ENCODE data around the gene FGF3.

Gene FGF3

GRCh38 chr11:69825037-69825834 is 6.0 kb upstream of the FGF3 start:
- DNase-seq (ENCODE audit: low read depth, low spot score) = no peak

- no peak for DNase-seq (ENCODE audit: low read depth, low spot score)
Measured at GRCh38 chr11:69823641-69824265, 4.5 kb upstream of the FGF3 start.

DNA sequence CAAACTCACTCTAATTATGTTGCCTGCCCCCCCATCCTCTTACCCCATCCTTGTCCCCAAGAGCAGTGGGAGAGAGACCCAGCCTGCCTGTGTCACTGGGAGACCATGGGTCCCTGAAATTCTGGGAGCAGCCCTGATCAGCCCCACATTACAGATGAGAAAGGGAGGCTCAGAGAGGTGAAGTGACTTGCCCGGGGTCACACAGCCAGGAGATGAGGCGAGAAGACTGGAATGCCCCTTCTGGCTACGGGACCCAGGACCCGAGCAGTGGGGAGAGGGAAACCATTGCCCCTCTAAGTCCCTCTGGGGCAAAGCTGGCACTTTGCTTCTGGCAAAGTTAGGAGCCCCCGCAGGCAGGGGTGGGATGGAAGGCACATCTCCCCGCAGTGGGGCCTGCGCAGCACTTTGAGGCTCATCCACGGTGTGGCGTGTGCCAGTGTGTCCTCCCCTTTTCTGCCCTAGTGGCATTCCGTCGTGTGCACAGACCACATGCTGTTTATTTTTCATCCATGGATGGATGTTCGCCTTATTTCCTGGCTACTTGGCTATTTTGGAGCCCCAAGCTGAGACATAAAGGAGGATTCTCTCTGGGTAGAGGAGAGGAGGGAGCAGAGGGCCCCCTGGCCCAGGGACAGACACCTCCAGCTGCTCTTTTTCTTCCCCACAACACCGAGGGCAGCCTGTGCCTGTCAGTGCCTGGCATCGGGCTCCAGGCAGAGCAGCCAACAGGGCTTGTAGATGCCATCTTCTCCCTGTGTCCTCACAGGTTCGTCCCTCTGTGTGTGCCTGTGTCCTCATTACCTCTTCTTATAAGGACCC is 3.7 kb upstream of the FGF3 start:
- DNase-seq (ENCODE audit: low read depth, low spot score) = no peak

GRCh38 chr11:69821511-69822040 is 2.4 kb upstream of the FGF3 start:
- DNase-seq (ENCODE audit: low read depth, low spot score) = no peak

DNA sequence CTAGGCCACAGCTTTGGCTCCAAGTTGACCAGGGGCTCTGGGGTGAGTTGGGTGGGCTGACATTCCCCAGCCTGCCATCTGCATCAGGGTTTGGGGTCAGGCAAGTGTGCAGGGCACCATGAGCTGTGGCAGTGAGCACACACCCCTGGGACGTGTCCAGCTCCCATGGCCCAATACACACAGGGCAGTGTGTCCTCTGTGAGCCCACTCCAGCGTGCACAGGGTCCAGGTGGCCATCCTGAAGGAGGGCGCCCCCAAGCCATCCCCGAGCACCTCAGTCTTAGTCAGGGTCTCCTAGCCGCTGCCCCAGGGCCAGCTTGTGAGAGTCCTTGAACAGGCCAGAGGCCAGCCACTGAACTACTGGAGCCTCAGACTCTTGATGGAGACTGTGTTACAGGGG is 1.2 kb upstream of the FGF3 start:
- no peak for DNase-seq (ENCODE audit: low read depth, low spot score)

DNA sequence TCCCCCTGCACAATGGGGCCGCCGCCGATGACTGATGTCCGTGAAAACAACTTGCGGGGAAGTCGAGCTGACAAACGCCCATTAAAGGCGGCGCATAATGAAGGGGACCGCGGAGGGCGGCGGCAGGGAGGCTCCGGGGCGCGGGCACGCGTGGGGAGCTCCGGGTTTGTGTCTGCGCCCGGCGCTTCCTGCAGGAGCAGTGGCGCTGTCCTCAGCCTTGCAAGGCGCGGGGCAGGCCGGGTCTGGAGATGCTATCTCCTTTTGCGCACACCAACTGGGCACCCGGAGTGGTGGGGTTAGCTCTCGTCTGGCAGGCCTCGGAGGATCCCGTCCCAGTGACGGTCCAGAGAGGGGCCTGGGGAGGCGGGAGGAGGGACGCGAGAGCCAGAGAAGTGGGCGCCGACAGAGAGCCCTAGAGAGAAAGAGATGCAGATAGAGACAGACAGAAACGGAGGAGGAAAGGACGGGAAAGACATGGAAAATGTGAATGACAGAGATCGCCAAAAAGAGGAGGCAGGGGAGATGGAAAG is 390 bp upstream of the FGF3 start:
- peak; percentile 53 for DNase-seq (ENCODE audit: low read depth, low spot score)

GRCh38 chr11:69818231-69818602 is 999 bp downstream of the FGF3 start:
- DNase-seq (ENCODE audit: low read depth, low spot score) = peak; percentile 49

- DNase-seq (ENCODE audit: low read depth, low spot score) = peak; percentile 56
Measured at GRCh38 chr11:69817265-69818230, 1.7 kb downstream of the FGF3 start.

DNA sequence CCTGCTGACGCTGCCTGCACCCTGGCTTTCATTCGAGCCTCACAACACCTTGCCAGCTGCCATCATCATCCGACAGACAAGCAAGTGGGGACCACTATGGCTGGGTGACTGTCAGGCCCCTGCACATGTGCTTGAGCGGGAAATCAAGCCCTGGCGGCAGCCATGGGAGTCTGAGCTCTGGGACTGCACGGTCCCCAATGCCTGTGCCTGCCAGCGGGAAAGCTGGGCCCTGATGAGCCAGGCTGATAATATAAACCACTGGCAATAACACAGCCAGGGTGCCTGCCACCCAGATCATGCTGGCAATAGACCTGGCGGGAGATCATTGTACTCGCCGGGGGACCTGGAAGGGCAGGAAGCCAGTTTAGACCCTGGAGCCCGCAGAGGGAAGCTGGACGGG is 2.5 kb downstream of the FGF3 start:
- DNase-seq (ENCODE audit: low read depth, low spot score) = no peak

- DNase-seq (ENCODE audit: low read depth, low spot score) = no peak
Measured at GRCh38 chr11:69815973-69816372, 3.2 kb downstream of the FGF3 start.

GRCh38 chr11:69814902-69815301 is 4.3 kb downstream of the FGF3 start:
- DNase-seq (ENCODE audit: low read depth, low spot score) = no peak

- DNase-seq (ENCODE audit: low read depth, low spot score) = no peak
Measured at GRCh38 chr11:69814411-69814810, 4.8 kb downstream of the FGF3 start.

DNA sequence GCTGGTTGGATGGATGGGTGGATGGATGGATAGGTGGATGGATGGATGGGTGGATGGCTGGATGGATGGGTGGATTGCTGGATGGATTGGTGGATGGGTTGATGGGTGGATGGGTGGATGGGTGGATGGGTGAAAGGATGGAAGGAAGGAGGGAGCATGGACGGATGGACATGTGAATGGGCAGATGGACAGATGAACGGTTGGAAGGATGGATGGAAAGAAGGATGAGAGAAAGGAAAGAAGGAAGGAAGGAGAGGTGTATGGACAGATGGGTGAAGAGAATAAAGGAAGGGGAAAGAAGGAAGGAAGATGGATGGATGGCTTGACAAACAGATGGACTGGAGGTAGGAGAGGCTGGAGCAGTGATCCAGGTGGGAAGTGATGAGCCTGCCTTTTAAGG is 5.4 kb downstream of the FGF3 start:
- DNase-seq (ENCODE audit: low read depth, low spot score) = no peak

DNA sequence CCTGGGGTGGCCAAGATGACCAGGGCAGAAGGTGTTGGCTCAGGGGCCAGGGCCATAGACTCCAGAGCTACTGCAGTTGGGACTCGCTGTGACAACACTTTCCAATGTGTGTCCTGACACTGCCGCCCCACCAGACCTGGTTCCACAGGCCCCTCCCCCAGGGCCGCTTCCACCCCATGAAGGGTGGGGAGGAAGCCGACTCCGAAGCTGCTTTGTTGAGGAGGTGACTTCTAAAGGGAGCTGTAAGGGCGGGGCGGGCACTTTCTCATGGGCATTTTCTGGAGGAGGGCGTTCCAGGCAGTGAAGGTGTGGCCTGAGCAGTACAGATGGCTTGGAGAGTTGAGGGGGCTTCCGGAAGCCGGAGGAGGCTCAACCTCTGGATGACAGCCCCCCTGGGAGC is 6.3 kb downstream of the FGF3 start:
- DNase-seq (ENCODE audit: low read depth, low spot score) = no peak

DNA sequence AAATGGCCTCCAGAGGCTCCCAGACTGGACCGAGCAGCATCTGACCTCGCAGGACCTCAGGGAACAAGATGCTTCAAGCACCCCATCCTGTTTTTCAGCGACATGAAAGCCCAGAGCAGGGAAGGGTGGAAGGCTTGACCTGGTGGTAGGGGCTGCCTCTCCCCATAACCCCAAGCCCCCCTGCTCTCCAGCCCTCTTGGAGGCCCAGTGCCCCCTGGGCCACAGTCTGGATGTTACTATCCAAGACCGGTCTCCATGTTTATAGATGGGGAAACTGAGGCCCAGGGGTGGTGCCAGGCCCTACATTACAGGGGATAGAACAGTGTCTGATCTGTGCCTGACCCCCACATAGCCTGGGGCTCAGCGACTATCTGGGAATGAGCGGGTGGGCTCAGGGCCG is 7.0 kb downstream of the FGF3 start:
- DNase-seq (ENCODE audit: low read depth, low spot score) = no peak

DNA sequence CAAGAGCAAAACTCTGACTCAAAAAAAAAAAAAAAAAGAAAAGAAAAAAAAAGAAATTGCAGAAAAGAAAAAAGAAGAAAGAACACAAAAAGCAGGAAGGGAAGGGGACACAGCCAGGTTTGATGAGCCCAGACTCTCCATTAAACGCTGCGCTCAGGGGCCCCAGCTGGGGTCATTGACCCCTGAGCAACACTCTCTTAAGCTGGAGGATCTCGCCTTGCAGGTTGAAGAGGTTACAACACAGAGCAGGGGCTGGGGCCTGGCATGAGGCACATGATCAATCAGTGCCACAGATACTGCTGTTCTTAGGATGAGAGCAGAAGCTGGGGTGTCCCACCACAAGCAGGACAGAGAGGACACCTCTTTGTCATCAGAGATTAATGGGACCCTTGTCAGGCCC is 7.8 kb downstream of the FGF3 start:
- no peak for DNase-seq (ENCODE audit: low read depth, low spot score)

DNA sequence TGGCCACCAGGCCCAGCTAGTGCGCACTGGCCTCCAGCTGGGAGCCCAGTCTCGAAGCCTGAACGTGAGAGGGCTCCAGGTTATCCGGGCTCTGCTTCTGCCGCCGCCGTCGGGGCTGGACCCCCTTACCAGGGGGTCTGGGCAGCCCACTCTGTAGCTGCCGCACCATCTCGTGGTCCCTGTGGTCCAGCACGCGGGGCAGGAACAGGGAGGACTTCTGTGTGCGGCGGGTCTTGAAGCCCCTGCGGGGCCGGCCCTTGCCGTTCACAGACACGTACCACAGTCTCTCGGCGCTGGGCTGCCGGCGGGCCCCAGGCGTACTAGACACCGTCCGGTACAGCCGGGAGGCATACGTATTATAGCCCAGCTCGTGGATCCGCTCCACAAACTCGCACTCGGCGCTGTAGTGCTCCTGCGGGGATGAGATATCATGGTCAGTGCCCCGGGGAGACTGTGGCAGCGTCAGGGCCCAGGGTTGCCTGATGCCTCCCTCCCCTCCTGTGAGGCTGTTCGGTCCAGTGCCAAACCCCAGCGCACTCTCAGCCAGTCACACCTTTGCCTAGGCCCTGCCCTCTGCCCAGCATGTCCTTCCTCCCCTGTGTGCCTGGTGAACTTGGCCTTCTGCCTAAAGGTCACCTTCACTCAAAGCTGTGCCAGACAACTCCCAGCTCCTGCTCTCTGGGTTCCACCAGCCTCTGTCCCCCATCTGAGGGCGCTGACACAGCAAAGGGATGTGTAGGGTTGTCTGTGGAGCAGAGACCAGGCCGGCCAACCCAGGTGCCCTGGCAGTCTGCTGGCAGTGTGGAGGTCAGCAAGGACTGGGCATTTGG is 8.7 kb downstream of the FGF3 start:
- DNase-seq (ENCODE audit: low read depth, low spot score) = no peak

DNA sequence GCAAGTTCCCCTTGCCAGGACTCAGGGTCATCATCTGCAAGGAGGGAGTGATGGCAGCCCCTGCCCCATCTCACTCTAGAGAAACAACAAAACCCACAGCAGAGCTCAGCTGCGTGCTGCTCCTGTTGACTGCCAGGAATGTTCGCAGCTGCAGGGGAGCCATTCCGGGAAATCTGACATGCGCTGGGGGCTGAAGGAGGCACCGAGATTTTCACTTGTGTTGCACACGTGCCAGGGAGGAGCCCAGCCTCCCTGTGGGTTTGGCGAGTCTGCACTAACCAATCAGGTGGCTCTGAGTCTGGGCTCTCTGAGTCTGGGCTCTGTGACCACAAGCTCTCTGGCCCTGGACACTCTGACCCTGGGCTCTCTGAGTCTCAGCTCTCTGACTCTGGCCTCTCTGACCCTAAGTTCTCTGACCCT is 10.5 kb downstream of the FGF3 start:
- peak; percentile 93 for DNase-seq (ENCODE audit: low read depth, low spot score)

GRCh38 chr11:69807106-69807815 is 12.0 kb downstream of the FGF3 start:
- no peak for DNase-seq (ENCODE audit: low read depth, low spot score)

Data from ELF-1 (cell line).